ENCODE results near the gene SPDYE18. TPM values are rescaled to one million over a fixed set of nuclear protein-coding genes. Genes with fewer than 3 reads are reported as not detected.
A peak's percentile ranks its signal among the peaks of the same experiment; 100 is the strongest.
"Not testable (repeated sequence)": the region's sequence is repeated elsewhere in the genome, so short reads cannot be mapped to it uniquely, and the experiment has no call there.

Gene SPDYE18
- total RNA-seq, 1 donor from 2014 or later: 0.23 TPM

GRCh38 chr7:77008000-77008399 lies 54.4 kb downstream of the SPDYE18 start:
- not testable (repeated sequence) for H3K4me3 ChIP-seq (ENCODE audit: low read depth, low read length)
- peak; percentile 57 for DNase-seq (ENCODE audit: low read depth)

DNA sequence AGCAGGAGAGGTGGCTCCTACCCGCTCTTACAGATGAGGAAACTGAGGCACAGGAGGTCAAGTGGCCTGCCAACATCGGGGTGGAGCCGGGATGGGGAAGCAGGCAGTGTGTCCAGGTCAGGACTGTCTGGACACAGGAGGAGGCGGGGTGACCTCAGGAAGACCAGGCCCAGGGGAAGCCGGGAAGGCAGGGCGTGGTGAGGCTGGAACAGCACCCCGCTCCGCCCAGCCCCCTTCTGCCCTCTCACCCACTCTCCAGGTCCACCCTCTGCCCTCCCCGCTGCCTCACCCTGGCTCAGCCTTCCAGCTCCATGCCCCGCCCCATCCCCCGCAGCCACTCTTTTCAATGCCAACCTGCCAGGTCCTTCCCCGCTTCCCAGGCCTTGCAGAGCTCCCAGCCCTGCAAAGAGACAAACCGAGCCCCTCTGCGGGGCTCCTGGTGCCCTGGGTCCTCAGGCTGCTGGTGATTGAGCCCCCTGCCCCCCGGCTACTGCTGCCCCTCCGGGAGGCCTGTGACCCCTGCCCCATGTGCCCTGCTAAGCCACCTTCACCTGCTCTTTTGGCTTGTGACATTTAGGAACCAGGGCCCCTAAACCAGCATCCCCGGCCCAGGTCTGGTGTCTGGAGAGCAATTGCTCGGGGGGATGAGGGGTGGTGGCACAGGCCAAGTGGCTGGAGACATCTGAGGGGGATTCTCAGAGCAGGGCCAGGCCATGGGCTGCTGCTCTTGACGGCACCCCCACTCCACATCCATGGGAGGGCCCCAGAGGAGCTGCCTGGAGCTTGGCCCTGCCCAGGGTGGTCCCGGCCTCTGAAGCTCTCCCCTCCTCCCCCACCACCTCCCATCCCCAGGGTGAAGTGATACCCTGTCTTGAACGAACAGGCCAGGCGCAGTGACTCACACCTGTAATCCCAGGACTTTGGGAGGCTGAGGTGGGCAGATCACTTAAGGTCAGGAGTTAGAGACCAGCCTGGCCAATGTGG lies 55.9 kb downstream of the SPDYE18 start:
- not testable (repeated sequence) for H3K4me3 ChIP-seq (ENCODE audit: low read depth, low read length)

GRCh38 chr7:77005461-77006057 lies 56.8 kb downstream of the SPDYE18 start:
- not testable (repeated sequence) for DNase-seq (ENCODE audit: low read depth); H3K4me3 ChIP-seq (ENCODE audit: low read depth, low read length)

More for the DNA sequence above, 55.9 kb downstream of the SPDYE18 start:
- DNase-seq (ENCODE audit: low read depth): not testable (repeated sequence)

DNA sequence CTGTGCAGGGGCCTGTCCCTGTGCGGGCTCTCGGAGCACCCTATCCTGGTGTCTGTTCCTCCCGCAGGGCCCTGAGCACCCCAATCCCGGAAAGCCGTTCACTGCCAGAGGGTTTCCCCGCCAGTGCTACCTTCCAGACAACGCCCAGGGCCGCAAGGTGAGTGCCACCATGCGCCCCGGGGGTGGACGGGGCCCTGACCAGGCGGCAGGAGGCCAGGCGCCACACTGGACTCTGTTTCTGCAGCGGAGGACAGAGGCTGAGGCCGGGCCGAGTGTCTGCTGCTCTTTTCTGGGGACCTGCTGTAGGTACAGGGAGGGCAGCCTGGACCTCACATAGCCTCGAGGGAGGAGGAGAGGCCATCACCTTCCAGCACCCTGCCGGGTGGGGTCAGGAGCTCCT lies 58.2 kb downstream of the SPDYE18 start:
- H3K4me3 ChIP-seq (ENCODE audit: low read depth, low read length); DNase-seq (ENCODE audit: low read depth): not testable (repeated sequence)

- not testable (repeated sequence) for DNase-seq (ENCODE audit: low read depth); H3K4me3 ChIP-seq (ENCODE audit: low read depth, low read length)
These were observed 59.1 kb downstream of the SPDYE18 start for GRCh38 chr7:77003241-77003640.

DNA sequence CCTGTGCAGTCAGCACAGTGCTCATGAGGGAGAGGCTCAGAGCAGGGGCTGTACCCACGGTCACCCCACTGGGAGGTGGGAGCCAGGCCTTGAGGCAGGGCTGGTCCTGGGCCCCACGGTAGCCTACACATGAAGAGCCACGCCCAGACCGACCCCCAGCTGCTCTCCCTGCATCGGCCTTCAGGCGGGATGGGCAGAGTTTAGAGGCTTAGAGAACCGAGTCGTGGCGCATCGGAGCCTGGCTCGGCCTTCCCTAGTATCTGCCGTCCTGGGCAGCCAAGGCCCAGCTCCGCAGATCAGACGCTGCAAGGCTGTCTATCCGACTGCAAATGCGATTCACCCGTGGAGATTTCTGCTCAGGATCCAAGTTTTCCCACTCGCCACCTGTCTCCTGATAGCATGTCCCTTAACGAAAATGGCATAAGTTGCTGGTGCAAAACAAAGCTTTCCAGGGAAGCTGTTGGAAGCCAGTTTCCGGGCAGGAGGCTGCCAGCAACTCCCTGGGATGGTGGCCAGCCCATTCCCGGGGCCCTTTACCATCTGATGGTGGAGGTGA lies 59.6 kb downstream of the SPDYE18 start:
- DNase-seq (ENCODE audit: low read depth); H3K4me3 ChIP-seq (ENCODE audit: low read depth, low read length): not testable (repeated sequence)

DNA sequence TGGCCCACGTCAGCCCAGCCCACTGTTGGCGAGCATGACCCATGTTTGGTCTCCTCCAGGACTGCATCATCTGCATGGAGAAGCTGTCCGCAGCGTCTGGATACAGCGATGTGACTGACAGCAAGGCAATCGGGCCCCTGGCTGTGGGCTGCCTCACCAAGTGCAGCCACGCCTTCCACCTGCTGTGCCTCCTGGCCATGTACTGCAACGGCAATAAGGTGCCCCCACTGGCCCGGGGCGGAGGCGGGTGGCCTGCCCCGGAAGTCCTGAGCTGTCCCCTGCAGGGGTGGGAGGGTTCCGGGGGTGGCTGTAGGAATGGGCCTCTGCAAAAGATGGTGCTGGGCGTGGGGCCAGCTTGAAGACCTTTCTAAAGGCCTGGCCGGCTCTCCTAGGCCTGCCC lies 60.3 kb downstream of the SPDYE18 start:
- H3K4me3 ChIP-seq (ENCODE audit: low read depth, low read length); DNase-seq (ENCODE audit: low read depth): not testable (repeated sequence)

Other genes starting within 250 kb of the SPDYE18 start
- not detected in 2 replicates for gene SPDYE17, start 30.2 kb downstream of the SPDYE18 start, total RNA-seq
- 0.07 and 5.2 TPM in 2 replicates for gene CCDC146, start 60.1 kb upstream of the SPDYE18 start, total RNA-seq
- gene FGL2, start 137.3 kb upstream of the SPDYE18 start, total RNA-seq: not detected in 2 replicates